Ovary (tissue), 9 donors: ENCODE data around the gene DSCAM. TPM values are rescaled to one million over a fixed set of nuclear protein-coding genes. Genes with fewer than 3 reads are reported as not detected.

ENCODE experiments used
- DNase-seq, 5 donors: peaks; one replicate each; pipeline ENCODE4 v3.0.0-alpha.2; 2019 to 2020
- H3K27ac ChIP-seq, 2 donors: fragments of 200-600 bp; one replicate each; pipeline versions ENCODE4 v1.5.1 to v1.8.0; 2019 to 2022
- H3K27me3 ChIP-seq: fragments of 200-600 bp; one replicate; pipeline ENCODE4 v1.8.0; 2022
- H3K36me3 ChIP-seq: fragments of 200-600 bp; sonication (generic); one replicate; pipeline ENCODE4 v1.5.1; 2019
- H3K4me1 ChIP-seq: one replicate; pipeline ENCODE4 v1.8.1; 2013; ENCODE audit warnings: mild to moderate bottlenecking, moderate library complexity; ENCODE audit not compliant: insufficient read depth
- H3K4me3 ChIP-seq: fragments of 200-600 bp; sonication (generic); one replicate; pipeline ENCODE4 v1.5.1; 2017
- H3K9me3 ChIP-seq, 2 donors: fragments of 200-600 bp in 1 of 2; sonication (generic) in 1 of 2; one replicate each; pipeline versions ENCODE4 v1.5.1 to v1.8.1; 2013 to 2019; ENCODE audit warnings: mild to moderate bottlenecking in 1 of 2, moderate library complexity in 1 of 2
- EP300 ChIP-seq: sonication (generic); formaldehyde crosslinking; IDR thresholded peaks from one replicate; pipeline ENCODE4 v1.6.1; 2017; ENCODE audit warnings: antibody characterized with exemption
- POLR2A ChIP-seq: fragments of 450-650 bp; IDR thresholded peaks from one replicate; pipeline ENCODE4 v1.6.1; 2017; ENCODE audit warnings: antibody characterized with exemption, mild to moderate bottlenecking, moderate library complexity
- WGBS, 3 donors: extraction: QIAGEN DNeasy Blood & Tissue Kit in 1 of 3; methylation state at CpG; one replicate each; pipeline versions ENCODE4 v1.1.5 to v1.1.7; 2013 to 2017; 5-methylcytosine and 5-hydroxymethylcytosine counted together
- intact Hi-C, 4 donors: fragments of 100-400 bp; cut with DNase I; formaldehyde crosslinking; loops; one replicate each; pipeline versions ENCODE4 v1.11.0 to v1.15.1; 2022 to 2023
- polyA plus RNA-seq, 2 donors: library from polyadenylated mRNA; stranded (reverse); fragments of 200-250 nt in 1 of 2; fragments of 350-450 nt in 1 of 2; fragmentation: Illumina TruSeq in 1 of 2; extraction: RNeasy Lipid Tissue Mini Kit (QIAGEN cat#74804) in 1 of 2; gene quantifications; one replicate each; pipeline ENCODE4 v1.2.3, GENCODE V29; 2013 to 2014
- total RNA-seq, 7 donors: library from RNA; depleted of rRNA in 2 of 7; stranded (reverse); fragments of >200 nt in 2 of 7; fragmentation: NEBNext Ultra II Directional in 3 of 7; extraction: Animal tissue kit (Norgen Biotek cat#: 25700) in 3 of 7; gene quantifications; one replicate each; pipeline versions ENCODE4 v1.1.0 to v1.2.4, GENCODE V29; 2016 to 2023
- TF ChIP-seq, protein P1 (sequence below), 3 donors: fragments of 450-650 bp in 2 of 3; fragments of 200-600 bp in 1 of 3; IDR thresholded peaks; one replicate each; pipeline versions ENCODE4 v1.5.1 to v1.8.0; 2016 to 2022; ENCODE audit warnings: antibody characterized with exemption in 3 of 3, mild to moderate bottlenecking in 1 of 3
- donor health status: DM: no; HTN: no; CAD: no; lungs with moderate emphysema.
- donor health status: DM: no; HTN: no; CAD: no.
- donor health status: Bipolar disorder and iron deficiency.
- donor health status: DM: yes; HTN: yes; CAD: no.
- donor health status: DM: no; HTN: no; CAD: no.
- donor health status: DM: yes; HTN: yes; CAD: no.

Gene DSCAM
- total and polyA plus RNA-seq, 9 donors = under 0.01 to 0.12 (median 0.04) TPM; not detected in 5

DNA sequence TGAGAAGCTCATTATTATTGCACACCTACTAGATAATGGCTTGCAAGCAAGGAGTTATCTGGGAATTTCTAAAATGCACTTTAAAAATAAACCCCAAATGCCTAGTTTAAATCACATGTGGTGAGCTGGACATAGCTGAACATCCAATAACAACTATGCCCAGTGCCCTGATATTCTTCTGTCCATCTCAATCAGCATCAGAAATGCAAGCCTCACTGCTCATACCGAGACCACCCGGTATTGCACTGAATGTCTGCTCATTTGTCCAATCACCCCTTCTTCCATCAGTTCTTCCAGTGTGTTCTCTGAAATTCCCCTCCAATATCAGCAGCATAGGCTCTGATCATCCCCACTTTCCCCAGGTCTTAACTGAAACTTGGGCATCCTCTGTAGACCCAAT lies 383.8 kb downstream of the DSCAM start:
- H3K4me3 ChIP-seq = no peak overlapping the region
- intact Hi-C loops = no loop called here
- no peaks in the 10 kb centered on the region for H3K4me1 ChIP-seq
- TF ChIP-seq, protein P1, sequence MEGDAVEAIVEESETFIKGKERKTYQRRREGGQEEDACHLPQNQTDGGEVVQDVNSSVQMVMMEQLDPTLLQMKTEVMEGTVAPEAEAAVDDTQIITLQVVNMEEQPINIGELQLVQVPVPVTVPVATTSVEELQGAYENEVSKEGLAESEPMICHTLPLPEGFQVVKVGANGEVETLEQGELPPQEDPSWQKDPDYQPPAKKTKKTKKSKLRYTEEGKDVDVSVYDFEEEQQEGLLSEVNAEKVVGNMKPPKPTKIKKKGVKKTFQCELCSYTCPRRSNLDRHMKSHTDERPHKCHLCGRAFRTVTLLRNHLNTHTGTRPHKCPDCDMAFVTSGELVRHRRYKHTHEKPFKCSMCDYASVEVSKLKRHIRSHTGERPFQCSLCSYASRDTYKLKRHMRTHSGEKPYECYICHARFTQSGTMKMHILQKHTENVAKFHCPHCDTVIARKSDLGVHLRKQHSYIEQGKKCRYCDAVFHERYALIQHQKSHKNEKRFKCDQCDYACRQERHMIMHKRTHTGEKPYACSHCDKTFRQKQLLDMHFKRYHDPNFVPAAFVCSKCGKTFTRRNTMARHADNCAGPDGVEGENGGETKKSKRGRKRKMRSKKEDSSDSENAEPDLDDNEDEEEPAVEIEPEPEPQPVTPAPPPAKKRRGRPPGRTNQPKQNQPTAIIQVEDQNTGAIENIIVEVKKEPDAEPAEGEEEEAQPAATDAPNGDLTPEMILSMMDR (IDR thresholded peaks at IDR 0.05) = no peak
- TF ChIP-seq EP300 (no peak), POLR2A (no peak)
- no peak for DNase-seq
- no peaks in the 10 kb centered on the region for H3K36me3 ChIP-seq
- H3K9me3 ChIP-seq = no peaks in the 10 kb centered on the region
- no peaks in the 10 kb centered on the region for H3K27me3 ChIP-seq
- no peak overlapping the region for H3K27ac ChIP-seq
- WGBS, 3 donors = 85 to 98% (median 94%) methylated on average over 2 of the region's 2 CpGs

DNA sequence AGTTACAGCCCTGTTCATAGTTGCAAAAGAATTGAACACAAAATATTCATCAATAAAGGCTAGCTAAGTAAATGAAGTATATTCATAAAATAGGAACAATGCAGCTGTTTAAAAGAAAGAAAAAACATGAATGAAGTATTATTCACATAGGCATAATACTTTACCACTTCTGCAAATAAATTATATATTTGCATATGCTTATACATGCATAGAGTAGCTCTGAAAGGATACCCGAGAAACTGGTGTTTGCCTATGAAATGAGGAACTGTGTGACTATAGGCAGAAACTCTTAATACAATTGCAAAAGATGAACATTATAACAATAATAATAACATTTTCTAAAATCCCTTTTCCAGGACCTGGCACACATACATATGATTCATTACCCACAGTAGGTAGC lies 385.9 kb downstream of the DSCAM start:
- H3K36me3 ChIP-seq = no peaks in the 10 kb centered on the region
- WGBS, 3 donors = 68 to 79% (median 70%) methylated on average over 1 of the region's 1 CpG
- intact Hi-C loops = no loop called here
- no peaks in the 10 kb centered on the region for H3K27me3 ChIP-seq
- no peak overlapping the region for H3K27ac ChIP-seq
- no peaks in the 10 kb centered on the region for H3K4me1 ChIP-seq
- H3K4me3 ChIP-seq = no peak overlapping the region
- no peaks in the 10 kb centered on the region for H3K9me3 ChIP-seq
- no peak for DNase-seq
- TF ChIP-seq, protein P1 (IDR thresholded peaks at IDR 0.05) = no peak
- TF ChIP-seq EP300 (no peak), POLR2A (no peak)

DNA sequence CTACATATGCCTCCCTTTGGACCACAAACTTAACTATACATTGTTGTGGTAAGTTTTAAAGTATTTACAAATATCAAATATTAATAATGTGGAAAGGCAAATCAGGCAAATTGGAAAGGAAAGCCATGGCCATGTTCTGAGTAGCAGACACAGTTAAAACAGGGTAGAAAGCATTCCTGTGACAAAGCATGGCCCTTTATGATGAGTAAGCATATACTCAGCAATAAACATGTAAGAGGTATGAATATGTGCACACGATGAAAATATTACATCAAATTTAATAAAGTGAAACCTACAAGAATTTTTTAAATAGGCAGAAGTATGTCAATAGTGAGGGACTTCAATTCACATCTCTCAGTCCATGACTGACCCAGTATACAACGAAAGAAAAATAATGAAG lies 389.2 kb downstream of the DSCAM start:
- Histone ChIP-seq H3K4me3 (no peak overlapping the region), H3K27ac (no peak overlapping the region), H3K27me3 (no peaks in the 10 kb centered on the region), H3K4me1 (no peaks in the 10 kb centered on the region), H3K9me3 (no peaks in the 10 kb centered on the region), H3K36me3 (no peaks in the 10 kb centered on the region)
- WGBS, 3 donors = 80 to 86% (median 85%) methylated on average over 2 of the region's 2 CpGs
- TF ChIP-seq EP300 = no peak
- DNase-seq = no peak
- intact Hi-C loops = no loop called here

DNA sequence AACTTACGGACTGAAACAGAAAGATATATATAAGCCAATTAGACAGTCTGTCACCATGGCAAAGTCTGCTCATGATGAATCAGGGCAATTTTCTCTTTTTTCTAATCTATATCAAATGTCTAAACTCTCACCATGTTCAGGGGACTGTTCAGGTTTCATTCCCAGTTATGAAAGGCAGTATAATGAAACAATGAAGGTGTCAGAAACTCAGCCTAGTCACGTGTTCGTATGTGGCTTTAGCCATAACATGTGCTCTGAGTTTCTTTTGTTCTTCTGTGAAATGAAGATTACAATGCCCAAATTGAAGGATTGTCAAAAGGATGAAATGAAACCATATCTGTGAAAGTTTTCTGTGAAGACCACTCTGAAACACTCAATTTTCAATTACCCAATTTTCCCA lies 392.9 kb downstream of the DSCAM start:
- 80 to 85% (median 80%) methylated on average over 3 of the region's 3 CpGs for WGBS, 3 donors

DNA sequence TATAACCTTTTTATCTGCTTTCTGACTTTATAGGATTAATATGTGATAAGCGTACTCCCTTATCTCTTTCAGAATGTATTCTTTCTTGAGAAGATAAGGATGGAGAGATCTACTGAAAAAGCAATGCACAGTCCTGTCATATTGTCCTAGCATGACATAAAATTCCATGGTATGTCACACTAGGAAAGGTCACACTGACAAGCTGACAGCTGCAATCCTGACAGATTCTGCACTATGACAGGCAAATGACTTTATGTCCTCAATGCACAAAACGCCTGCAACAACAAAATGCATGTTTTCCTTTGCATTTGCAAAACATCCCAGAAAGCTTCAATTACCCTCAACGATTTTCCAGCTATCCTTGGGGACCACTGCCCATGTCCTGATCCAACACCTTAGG lies 393.8 kb downstream of the DSCAM start:
- 50 to 55% (median 51%) methylated on average over 3 of the region's 3 CpGs for WGBS, 3 donors
- Histone ChIP-seq H3K4me3 (no peak overlapping the region), H3K4me1 (no peaks in the 10 kb centered on the region), H3K9me3 (no peaks in the 10 kb centered on the region), H3K36me3 (no peaks in the 10 kb centered on the region), H3K27me3 (no peaks in the 10 kb centered on the region), H3K27ac (no peak overlapping the region)
- no peak for DNase-seq
- intact Hi-C loops = no loop called here
- TF ChIP-seq POLR2A = no peak
- TF ChIP-seq, protein P1 (IDR thresholded peaks at IDR 0.05) = no peak
- TF ChIP-seq EP300 = no peak

More for the DNA sequence above, 392.9 kb downstream of the DSCAM start:
- intact Hi-C loops = no loop called here
- H3K9me3 ChIP-seq = no peaks in the 10 kb centered on the region
- H3K4me1 ChIP-seq = no peaks in the 10 kb centered on the region
- no peak overlapping the region for H3K27ac ChIP-seq
- DNase-seq = no peak
- no peak overlapping the region for H3K4me3 ChIP-seq
- TF ChIP-seq, protein P1 (IDR thresholded peaks at IDR 0.05) = no peak
- TF ChIP-seq POLR2A (no peak), EP300 (no peak)
- no peaks in the 10 kb centered on the region for H3K36me3 ChIP-seq
- H3K27me3 ChIP-seq = no peaks in the 10 kb centered on the region
